ENCODE results near the gene GZMH. TPM values are rescaled to one million over a fixed set of nuclear protein-coding genes. Genes with fewer than 3 reads are reported as not detected.

GZMH gene
- total RNA-seq, 1 experiment from 2014 or later: not detected

DNA sequence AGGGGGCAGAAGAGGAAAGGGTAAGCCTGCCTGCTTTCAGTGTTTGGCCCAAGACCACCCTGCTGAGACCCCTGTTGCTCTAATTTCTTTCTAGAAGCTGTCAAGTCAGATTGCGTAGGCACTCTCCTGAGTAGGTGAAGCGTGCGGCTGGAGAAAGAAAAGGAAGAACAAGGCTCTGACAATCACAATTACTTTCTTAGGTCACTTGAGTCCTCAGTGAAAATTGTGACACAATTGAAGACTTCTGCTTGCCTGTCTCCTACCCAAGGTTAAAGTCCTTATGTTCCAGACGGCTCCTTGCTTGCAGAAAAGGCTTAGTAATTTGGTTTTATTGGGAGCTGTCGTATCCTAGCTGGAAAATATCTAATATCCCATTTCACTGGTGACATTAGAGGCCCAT is 32.7 kb downstream of the GZMH start:
- ATAC-seq: no peak
- TF ChIP-seq, protein P1, sequence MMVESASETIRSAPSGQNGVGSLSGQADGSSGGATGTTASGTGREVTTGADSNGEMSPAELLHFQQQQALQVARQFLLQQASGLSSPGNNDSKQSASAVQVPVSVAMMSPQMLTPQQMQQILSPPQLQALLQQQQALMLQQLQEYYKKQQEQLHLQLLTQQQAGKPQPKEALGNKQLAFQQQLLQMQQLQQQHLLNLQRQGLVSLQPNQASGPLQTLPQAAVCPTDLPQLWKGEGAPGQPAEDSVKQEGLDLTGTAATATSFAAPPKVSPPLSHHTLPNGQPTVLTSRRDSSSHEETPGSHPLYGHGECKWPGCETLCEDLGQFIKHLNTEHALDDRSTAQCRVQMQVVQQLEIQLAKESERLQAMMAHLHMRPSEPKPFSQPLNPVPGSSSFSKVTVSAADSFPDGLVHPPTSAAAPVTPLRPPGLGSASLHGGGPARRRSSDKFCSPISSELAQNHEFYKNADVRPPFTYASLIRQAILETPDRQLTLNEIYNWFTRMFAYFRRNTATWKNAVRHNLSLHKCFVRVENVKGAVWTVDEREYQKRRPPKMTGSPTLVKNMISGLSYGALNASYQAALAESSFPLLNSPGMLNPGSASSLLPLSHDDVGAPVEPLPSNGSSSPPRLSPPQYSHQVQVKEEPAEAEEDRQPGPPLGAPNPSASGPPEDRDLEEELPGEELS (CRISPR knock-in tag; IDR thresholded peaks at IDR 0.05): no peak
- TF ChIP-seq, protein P2, sequence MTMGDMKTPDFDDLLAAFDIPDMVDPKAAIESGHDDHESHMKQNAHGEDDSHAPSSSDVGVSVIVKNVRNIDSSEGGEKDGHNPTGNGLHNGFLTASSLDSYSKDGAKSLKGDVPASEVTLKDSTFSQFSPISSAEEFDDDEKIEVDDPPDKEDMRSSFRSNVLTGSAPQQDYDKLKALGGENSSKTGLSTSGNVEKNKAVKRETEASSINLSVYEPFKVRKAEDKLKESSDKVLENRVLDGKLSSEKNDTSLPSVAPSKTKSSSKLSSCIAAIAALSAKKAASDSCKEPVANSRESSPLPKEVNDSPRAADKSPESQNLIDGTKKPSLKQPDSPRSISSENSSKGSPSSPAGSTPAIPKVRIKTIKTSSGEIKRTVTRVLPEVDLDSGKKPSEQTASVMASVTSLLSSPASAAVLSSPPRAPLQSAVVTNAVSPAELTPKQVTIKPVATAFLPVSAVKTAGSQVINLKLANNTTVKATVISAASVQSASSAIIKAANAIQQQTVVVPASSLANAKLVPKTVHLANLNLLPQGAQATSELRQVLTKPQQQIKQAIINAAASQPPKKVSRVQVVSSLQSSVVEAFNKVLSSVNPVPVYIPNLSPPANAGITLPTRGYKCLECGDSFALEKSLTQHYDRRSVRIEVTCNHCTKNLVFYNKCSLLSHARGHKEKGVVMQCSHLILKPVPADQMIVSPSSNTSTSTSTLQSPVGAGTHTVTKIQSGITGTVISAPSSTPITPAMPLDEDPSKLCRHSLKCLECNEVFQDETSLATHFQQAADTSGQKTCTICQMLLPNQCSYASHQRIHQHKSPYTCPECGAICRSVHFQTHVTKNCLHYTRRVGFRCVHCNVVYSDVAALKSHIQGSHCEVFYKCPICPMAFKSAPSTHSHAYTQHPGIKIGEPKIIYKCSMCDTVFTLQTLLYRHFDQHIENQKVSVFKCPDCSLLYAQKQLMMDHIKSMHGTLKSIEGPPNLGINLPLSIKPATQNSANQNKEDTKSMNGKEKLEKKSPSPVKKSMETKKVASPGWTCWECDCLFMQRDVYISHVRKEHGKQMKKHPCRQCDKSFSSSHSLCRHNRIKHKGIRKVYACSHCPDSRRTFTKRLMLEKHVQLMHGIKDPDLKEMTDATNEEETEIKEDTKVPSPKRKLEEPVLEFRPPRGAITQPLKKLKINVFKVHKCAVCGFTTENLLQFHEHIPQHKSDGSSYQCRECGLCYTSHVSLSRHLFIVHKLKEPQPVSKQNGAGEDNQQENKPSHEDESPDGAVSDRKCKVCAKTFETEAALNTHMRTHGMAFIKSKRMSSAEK (CRISPR knock-in tag; IDR thresholded peaks at IDR 0.05; ENCODE audit: borderline replicate concordance): no peak
- no peak for TF ChIP-seq NFYB (CRISPR knock-in tag; conservative IDR thresholded peaks at IDR 0.05; ENCODE audit: low read depth)
- ChIA-PET CTCF (no interaction called here), POLR2A (no interaction called here)
- Mint-ChIP-seq H3K4me3 (no peak overlapping the region), H3K27ac (no peak overlapping the region), H3K36me3 (no peaks in the 10 kb centered on the region), H3K27me3 (ENCODE audit: low read depth) (no peaks in the 10 kb centered on the region; the same call in 1 of the 2 replicates), H3K4me1 (peaks cover 10% of the 10 kb centered on the region; the same call in 1 of the 2 replicates), H3K9me3 (no peaks in the 10 kb centered on the region)
- DNase-seq (ENCODE audit: low spot score): no peak

DNA sequence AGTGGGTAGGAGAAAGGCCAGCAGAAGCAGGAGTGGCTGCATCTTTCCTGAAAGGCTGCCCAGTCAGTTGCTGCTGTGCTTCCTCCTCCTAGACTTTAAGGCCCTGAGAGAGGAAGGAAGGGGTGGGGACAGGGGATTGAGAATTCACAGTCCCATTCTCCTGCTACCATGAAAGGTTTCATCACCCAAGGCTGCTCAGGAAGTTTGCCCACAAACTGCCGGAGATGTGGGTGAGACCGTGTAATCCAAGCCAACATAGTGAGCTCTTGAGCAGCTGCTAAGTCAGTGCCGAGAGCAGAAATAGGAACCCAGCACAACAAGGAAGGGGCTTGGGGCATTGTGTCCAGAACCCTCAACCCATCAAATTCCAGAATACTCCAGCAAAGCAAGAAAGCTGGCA is 33.3 kb downstream of the GZMH start, which contains the start of gene CTSG:
Gene CTSG, minus strand, starts transcription at position 69 of the 400 bp plus-strand sequence. Its CDS starts 27 bp downstream, at position 42.
- Mint-ChIP-seq H3K36me3 (no peaks in the 10 kb centered on the region), H3K27ac (no peak within 1 kb of the TSS), H3K4me1 (peaks cover 10% of the 10 kb centered on the region; the same call in 1 of the 2 replicates), H3K9me3 (no peaks in the 10 kb centered on the region), H3K27me3 (ENCODE audit: low read depth) (no peaks in the 10 kb centered on the region; the same call in 1 of the 2 replicates), H3K4me3 (no peak within 1 kb of the TSS)
- TF ChIP-seq, protein P3, sequence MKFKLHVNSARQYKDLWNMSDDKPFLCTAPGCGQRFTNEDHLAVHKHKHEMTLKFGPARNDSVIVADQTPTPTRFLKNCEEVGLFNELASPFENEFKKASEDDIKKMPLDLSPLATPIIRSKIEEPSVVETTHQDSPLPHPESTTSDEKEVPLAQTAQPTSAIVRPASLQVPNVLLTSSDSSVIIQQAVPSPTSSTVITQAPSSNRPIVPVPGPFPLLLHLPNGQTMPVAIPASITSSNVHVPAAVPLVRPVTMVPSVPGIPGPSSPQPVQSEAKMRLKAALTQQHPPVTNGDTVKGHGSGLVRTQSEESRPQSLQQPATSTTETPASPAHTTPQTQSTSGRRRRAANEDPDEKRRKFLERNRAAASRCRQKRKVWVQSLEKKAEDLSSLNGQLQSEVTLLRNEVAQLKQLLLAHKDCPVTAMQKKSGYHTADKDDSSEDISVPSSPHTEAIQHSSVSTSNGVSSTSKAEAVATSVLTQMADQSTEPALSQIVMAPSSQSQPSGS (CRISPR knock-in tag; IDR thresholded peaks at IDR 0.05; ENCODE audit: borderline replicate concordance, low read depth): no peak
- TF ChIP-seq, protein P4, sequence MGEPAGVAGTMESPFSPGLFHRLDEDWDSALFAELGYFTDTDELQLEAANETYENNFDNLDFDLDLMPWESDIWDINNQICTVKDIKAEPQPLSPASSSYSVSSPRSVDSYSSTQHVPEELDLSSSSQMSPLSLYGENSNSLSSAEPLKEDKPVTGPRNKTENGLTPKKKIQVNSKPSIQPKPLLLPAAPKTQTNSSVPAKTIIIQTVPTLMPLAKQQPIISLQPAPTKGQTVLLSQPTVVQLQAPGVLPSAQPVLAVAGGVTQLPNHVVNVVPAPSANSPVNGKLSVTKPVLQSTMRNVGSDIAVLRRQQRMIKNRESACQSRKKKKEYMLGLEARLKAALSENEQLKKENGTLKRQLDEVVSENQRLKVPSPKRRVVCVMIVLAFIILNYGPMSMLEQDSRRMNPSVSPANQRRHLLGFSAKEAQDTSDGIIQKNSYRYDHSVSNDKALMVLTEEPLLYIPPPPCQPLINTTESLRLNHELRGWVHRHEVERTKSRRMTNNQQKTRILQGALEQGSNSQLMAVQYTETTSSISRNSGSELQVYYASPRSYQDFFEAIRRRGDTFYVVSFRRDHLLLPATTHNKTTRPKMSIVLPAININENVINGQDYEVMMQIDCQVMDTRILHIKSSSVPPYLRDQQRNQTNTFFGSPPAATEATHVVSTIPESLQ (CRISPR knock-in tag; IDR thresholded peaks at IDR 0.05): no peak
- TF ChIP-seq SOX15 (CRISPR knock-in tag; IDR thresholded peaks at IDR 0.05) (no peak), SP1 (CRISPR knock-in tag; conservative IDR thresholded peaks at IDR 0.05) (no peak), ESRRA (CRISPR knock-in tag; IDR thresholded peaks at IDR 0.05; ENCODE audit: borderline replicate concordance) (no peak), NR1H2 (CRISPR knock-in tag; IDR thresholded peaks at IDR 0.05) (no peak)
- TF ChIP-seq, protein P5, sequence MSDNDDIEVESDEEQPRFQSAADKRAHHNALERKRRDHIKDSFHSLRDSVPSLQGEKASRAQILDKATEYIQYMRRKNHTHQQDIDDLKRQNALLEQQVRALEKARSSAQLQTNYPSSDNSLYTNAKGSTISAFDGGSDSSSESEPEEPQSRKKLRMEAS (CRISPR knock-in tag; IDR thresholded peaks at IDR 0.05): no peak
- TF ChIP-seq, protein P6, sequence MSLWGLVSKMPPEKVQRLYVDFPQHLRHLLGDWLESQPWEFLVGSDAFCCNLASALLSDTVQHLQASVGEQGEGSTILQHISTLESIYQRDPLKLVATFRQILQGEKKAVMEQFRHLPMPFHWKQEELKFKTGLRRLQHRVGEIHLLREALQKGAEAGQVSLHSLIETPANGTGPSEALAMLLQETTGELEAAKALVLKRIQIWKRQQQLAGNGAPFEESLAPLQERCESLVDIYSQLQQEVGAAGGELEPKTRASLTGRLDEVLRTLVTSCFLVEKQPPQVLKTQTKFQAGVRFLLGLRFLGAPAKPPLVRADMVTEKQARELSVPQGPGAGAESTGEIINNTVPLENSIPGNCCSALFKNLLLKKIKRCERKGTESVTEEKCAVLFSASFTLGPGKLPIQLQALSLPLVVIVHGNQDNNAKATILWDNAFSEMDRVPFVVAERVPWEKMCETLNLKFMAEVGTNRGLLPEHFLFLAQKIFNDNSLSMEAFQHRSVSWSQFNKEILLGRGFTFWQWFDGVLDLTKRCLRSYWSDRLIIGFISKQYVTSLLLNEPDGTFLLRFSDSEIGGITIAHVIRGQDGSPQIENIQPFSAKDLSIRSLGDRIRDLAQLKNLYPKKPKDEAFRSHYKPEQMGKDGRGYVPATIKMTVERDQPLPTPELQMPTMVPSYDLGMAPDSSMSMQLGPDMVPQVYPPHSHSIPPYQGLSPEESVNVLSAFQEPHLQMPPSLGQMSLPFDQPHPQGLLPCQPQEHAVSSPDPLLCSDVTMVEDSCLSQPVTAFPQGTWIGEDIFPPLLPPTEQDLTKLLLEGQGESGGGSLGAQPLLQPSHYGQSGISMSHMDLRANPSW (CRISPR knock-in tag; conservative IDR thresholded peaks at IDR 0.05; ENCODE audit: low read depth): no peak
- no peak for DNase-seq (ENCODE audit: low spot score)
- no peak for ATAC-seq
- POLR2A ChIA-PET: no interaction called here
- CTCF ChIA-PET: no interaction called here

All from WTC11 (cell line).